ENCODE measurements around the gene SRSF9.

The SRSF9 gene

DNA sequence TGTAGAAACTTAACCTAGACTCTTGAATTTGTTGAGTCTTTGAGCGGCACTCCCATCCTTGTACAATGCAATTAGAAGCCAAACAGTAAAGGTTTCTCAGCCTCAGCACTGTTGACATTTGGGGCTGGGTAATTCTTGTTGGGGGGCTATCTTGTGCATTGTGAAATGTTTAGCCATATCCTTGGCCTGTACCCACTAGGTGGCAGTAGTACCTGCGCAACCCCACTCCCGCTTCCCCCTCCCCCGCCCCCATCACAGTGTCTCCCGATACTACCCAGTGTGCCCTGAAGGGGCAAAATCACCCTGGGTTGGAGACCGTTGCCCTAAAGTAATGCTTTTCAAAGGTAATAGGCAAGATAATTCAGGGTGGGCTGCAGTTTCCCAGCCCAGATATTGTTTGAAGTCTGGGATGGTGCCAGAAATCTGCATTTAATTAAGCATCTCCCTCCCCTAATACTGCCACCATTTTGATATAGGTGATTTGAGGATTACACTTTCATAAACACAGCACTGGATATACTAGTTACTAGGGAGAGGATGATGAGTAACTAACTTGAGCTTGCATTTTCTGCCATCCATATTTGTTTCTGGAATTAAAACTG is 29.8 kb downstream of the SRSF9 start:
- Histone ChIP-seq H3K9me3 (ENCODE audit: control insufficient read depth, insufficient read depth, low read length) (no peaks in the 10 kb centered on the region), H3K4me3 (ENCODE audit: low read depth, low read length) (peak overlapping the region; percentile 42), H3K36me3 (ENCODE audit: control insufficient read depth, insufficient read depth, low read length) (peaks cover 14% of the 10 kb centered on the region), H3K27me3 (ENCODE audit: control insufficient read depth, insufficient read depth, low read length) (no peaks in the 10 kb centered on the region), H3K4me1 (ENCODE audit: control insufficient read depth, insufficient read depth, low read length) (no peaks in the 10 kb centered on the region), H3K9ac (ENCODE audit: low read depth, low read length) (no peak overlapping the region)

DNA sequence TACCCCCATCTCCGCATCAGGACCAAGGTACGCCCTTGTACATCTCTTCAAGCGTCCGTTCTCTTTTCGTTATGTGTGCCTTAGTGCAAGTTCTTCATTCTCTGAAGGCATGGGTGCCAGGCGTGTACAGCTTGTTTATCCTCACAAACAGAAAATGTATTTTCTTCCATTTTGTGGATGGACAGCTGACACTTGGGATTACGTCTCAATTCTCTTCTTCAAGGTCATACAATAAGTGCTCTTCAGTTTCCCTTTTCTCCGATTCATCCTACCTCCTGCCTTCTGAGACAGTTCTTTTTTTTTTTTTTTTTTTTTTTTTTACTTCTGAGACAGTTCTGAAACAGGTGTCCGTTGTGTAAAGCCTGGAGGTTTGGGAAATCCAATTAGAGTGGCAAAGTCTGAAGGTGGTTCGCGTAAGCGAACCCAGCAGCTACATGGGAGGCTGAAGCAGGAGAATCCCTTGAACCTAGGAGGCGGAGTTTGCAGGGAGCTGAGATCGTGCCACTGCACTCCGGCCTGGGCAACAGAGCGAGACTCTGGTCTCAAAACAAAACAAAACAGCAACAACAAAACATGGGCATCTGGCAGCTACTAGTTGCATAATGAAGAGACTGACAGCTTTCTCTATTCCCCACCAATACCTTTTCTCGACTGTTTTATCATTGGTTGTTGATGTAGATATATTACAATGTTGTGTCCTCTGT is 30.9 kb downstream of the SRSF9 start:
- peak overlapping the region; percentile 85 for H3K9ac ChIP-seq (ENCODE audit: low read depth, low read length)
- no peaks in the 10 kb centered on the region for H3K27me3 ChIP-seq (ENCODE audit: control insufficient read depth, insufficient read depth, low read length)
- peaks cover 8% of the 10 kb centered on the region for H3K36me3 ChIP-seq (ENCODE audit: control insufficient read depth, insufficient read depth, low read length)
- peak overlapping the region; percentile 92 for H3K4me3 ChIP-seq (ENCODE audit: low read depth, low read length)
- no peaks in the 10 kb centered on the region for H3K9me3 ChIP-seq (ENCODE audit: control insufficient read depth, insufficient read depth, low read length)
- no peaks in the 10 kb centered on the region for H3K4me1 ChIP-seq (ENCODE audit: control insufficient read depth, insufficient read depth, low read length)

GRCh38 chr12:120437735-120438494 is 31.6 kb downstream of the SRSF9 start, which contains the start of gene COX6A1:
COX6A1 (plus strand) TSS chr12:120438113; CDS start chr12:120438127, 14 bp downstream.
- H3K36me3 ChIP-seq (ENCODE audit: control insufficient read depth, insufficient read depth, low read length), result peaks cover 4% of the 10 kb centered on the region
- H3K9ac ChIP-seq (ENCODE audit: low read depth, low read length), result peak within 1 kb of the TSS; percentile 85
- H3K27me3 ChIP-seq (ENCODE audit: control insufficient read depth, insufficient read depth, low read length), result no peaks in the 10 kb centered on the region

GRCh38 chr12:120432772-120433525 is 36.6 kb downstream of the SRSF9 start:
- Histone ChIP-seq H3K9ac (ENCODE audit: low read depth, low read length) (no peak overlapping the region), H3K4me1 (ENCODE audit: control insufficient read depth, insufficient read depth, low read length) (no peaks in the 10 kb centered on the region), H3K27me3 (ENCODE audit: control insufficient read depth, insufficient read depth, low read length) (no peaks in the 10 kb centered on the region), H3K4me3 (ENCODE audit: low read depth, low read length) (no peak overlapping the region), H3K9me3 (ENCODE audit: control insufficient read depth, insufficient read depth, low read length) (no peaks in the 10 kb centered on the region), H3K36me3 (ENCODE audit: control insufficient read depth, insufficient read depth, low read length) (no peaks in the 10 kb centered on the region)

More at GRCh38 chr12:120437735-120438494, 31.6 kb downstream of the SRSF9 start, which contains the start of gene COX6A1:
- H3K4me1 ChIP-seq (ENCODE audit: control insufficient read depth, insufficient read depth, low read length), result no peaks in the 10 kb centered on the region
- H3K4me3 ChIP-seq (ENCODE audit: low read depth, low read length), result peak within 1 kb of the TSS; percentile 92
- no peaks in the 10 kb centered on the region for H3K9me3 ChIP-seq (ENCODE audit: control insufficient read depth, insufficient read depth, low read length)

DNA sequence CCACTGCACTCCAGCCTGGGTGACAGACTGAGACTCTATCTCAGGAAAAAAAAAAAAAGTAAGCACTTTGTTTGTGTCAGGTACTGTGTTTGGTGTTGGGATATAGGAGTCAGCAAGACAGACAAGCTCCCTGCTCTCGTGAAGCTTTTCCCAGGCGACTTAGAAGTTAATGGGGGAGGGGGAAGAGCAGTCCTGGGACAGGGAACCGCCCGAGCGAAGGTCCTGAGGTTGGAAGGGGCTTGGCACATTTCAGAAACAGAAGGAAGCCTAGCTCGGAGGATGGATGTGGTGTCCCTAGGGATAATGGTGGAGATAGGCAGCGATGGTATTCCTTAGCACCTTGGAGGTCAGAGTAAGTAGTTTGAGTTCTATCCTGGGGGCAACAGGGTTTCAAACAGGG is 40.2 kb downstream of the SRSF9 start:
- no peaks in the 10 kb centered on the region for H3K27me3 ChIP-seq (ENCODE audit: control insufficient read depth, insufficient read depth, low read length)
- no peaks in the 10 kb centered on the region for H3K36me3 ChIP-seq (ENCODE audit: control insufficient read depth, insufficient read depth, low read length)
- H3K4me3 ChIP-seq (ENCODE audit: low read depth, low read length), result no peak overlapping the region
- no peaks in the 10 kb centered on the region for H3K9me3 ChIP-seq (ENCODE audit: control insufficient read depth, insufficient read depth, low read length)
- peaks cover 3% of the 10 kb centered on the region for H3K4me1 ChIP-seq (ENCODE audit: control insufficient read depth, insufficient read depth, low read length)
- H3K9ac ChIP-seq (ENCODE audit: low read depth, low read length), result no peak overlapping the region

DNA sequence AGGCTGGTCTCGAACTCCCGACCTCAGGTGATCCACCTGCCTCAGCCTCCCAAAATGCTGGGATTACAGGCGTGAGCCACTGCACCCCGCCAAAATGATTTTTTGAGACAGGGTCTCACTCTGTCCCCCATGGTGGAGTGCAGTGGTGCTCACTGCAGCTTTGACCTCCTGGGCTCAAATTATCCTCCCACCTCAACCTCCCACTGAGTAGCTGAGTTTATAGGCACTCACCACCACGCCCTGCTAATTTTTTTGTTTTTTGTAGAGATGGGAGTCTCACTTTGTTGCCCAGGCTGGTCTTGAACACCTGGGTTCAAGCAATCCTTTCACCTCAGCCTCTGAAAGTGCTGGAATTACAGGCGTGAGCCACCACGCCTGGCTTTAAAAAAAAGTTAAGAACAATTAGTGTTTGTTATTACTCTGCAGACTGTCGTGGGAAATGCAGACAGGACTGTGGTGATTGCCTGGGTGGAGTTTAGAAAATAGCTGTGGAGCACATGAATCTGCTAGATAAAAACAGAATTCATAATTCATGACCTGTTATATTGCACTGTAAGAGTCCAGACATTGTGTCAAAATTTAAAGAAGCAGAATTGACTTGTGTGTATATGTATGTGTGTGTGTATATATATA is 40.8 kb downstream of the SRSF9 start:
- H3K9me3 ChIP-seq (ENCODE audit: control insufficient read depth, insufficient read depth, low read length), result no peaks in the 10 kb centered on the region
- H3K9ac ChIP-seq (ENCODE audit: low read depth, low read length), result no peak overlapping the region
- H3K27me3 ChIP-seq (ENCODE audit: control insufficient read depth, insufficient read depth, low read length), result no peaks in the 10 kb centered on the region
- H3K36me3 ChIP-seq (ENCODE audit: control insufficient read depth, insufficient read depth, low read length), result no peaks in the 10 kb centered on the region
- H3K4me1 ChIP-seq (ENCODE audit: control insufficient read depth, insufficient read depth, low read length), result peaks cover 3% of the 10 kb centered on the region
- no peak overlapping the region for H3K4me3 ChIP-seq (ENCODE audit: low read depth, low read length)

- Histone ChIP-seq H3K9me3 (ENCODE audit: control insufficient read depth, insufficient read depth, low read length) (no peaks in the 10 kb centered on the region), H3K9ac (ENCODE audit: low read depth, low read length) (no peak overlapping the region), H3K27me3 (ENCODE audit: control insufficient read depth, insufficient read depth, low read length) (peaks cover 3% of the 10 kb centered on the region), H3K36me3 (ENCODE audit: control insufficient read depth, insufficient read depth, low read length) (no peaks in the 10 kb centered on the region), H3K4me1 (ENCODE audit: control insufficient read depth, insufficient read depth, low read length) (peaks cover 3% of the 10 kb centered on the region), H3K4me3 (ENCODE audit: low read depth, low read length) (no peak overlapping the region)
Measured at GRCh38 chr12:120425797-120426196, 43.8 kb downstream of the SRSF9 start.

DNA sequence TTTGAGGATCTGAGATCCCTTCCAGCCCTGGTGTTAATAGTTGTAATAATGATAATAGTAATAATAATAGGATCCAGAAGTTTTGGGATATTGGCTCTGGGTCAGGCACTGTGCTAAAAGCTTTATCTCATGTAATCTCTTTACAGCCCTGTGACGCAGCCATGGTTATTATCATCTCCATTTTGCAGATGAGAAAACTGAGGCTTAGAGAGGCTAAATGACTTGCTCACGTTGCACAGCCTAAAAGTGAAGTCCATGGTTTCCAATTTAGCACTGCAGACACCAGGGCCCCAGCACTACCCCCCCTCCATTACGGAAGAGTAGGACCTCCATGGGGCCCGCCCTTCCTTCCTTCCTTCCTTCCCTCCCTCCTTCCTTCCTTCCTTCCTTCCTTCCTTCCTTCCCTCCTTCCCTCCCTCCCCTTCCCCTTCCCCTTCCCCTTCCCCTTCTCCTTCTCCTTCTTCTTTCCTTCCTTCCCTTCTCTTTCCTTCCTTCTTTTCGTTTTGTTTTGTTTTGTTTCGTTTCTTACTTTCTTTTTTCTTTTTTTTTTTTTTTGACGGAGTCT is 46.6 kb downstream of the SRSF9 start:
- Histone ChIP-seq H3K9me3 (ENCODE audit: control insufficient read depth, insufficient read depth, low read length) (no peaks in the 10 kb centered on the region), H3K27me3 (ENCODE audit: control insufficient read depth, insufficient read depth, low read length) (peaks cover 3% of the 10 kb centered on the region), H3K36me3 (ENCODE audit: control insufficient read depth, insufficient read depth, low read length) (no peaks in the 10 kb centered on the region), H3K4me1 (ENCODE audit: control insufficient read depth, insufficient read depth, low read length) (peaks cover 3% of the 10 kb centered on the region), H3K4me3 (ENCODE audit: low read depth, low read length) (no peak overlapping the region), H3K9ac (ENCODE audit: low read depth, low read length) (no peak overlapping the region)

DNA sequence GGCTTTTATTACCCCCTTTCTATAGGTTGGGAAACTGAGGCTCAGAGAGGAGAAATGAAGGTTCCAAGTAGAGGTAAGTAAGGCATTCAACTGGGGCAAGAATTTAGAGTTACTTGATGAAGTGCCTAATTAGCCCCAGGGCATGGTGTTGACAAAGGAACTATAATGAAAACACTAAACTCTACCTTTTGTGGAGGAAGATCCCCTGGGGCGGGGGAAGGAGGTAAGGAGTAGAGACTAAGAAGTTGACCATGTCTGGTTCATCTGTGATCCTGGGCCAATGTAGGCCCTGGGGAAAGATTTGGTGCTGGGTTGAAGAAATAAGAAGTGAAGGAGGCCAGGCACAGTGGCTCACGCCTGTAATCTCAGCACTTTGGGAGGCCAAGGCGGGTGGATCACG is 47.8 kb downstream of the SRSF9 start:
- peaks cover 3% of the 10 kb centered on the region for H3K27me3 ChIP-seq (ENCODE audit: control insufficient read depth, insufficient read depth, low read length)
- H3K4me1 ChIP-seq (ENCODE audit: control insufficient read depth, insufficient read depth, low read length), result peaks cover 3% of the 10 kb centered on the region
- H3K4me3 ChIP-seq (ENCODE audit: low read depth, low read length), result no peak overlapping the region
- no peaks in the 10 kb centered on the region for H3K9me3 ChIP-seq (ENCODE audit: control insufficient read depth, insufficient read depth, low read length)
- H3K9ac ChIP-seq (ENCODE audit: low read depth, low read length), result no peak overlapping the region
- no peaks in the 10 kb centered on the region for H3K36me3 ChIP-seq (ENCODE audit: control insufficient read depth, insufficient read depth, low read length)

- Histone ChIP-seq H3K27me3 (ENCODE audit: control insufficient read depth, insufficient read depth, low read length) (peaks cover 3% of the 10 kb centered on the region), H3K36me3 (ENCODE audit: control insufficient read depth, insufficient read depth, low read length) (no peaks in the 10 kb centered on the region), H3K4me1 (ENCODE audit: control insufficient read depth, insufficient read depth, low read length) (peaks cover 3% of the 10 kb centered on the region), H3K9ac (ENCODE audit: low read depth, low read length) (no peak overlapping the region), H3K4me3 (ENCODE audit: low read depth, low read length) (no peak overlapping the region), H3K9me3 (ENCODE audit: control insufficient read depth, insufficient read depth, low read length) (no peaks in the 10 kb centered on the region)
Measured at GRCh38 chr12:120417917-120418580, 51.5 kb downstream of the SRSF9 start.
